Activated gamma-delta T cell (primary cell): Measurements from ENCODE around the gene OR14K1.
"Not testable (repeated sequence)": the region's sequence is repeated elsewhere in the genome, so short reads cannot be mapped to it uniquely, and the experiment has no call there.

Source experiments
- DNase-seq: peaks from one replicate; lab custom pipeline; 2025; lab: John Stamatoyannopoulos, UW
- total RNA-seq, 2 donors: gene quantifications; one replicate each; lab custom pipeline; 2026; lab: John Stamatoyannopoulos, UW

OR14K1 gene
- 0 reads per million in 2 donors for total RNA-seq

GRCh38 chr1:247738315-247738714 is at the start of gene OR14K1:
Gene OR14K1 (plus strand): TSS chr1:247738615. CDS start chr1:247738615, 0 bp downstream.
- DNase-seq = no peak

- no peak for DNase-seq
These were observed 37.1 kb upstream of the OR14K1 start for GRCh38 chr1:247701338-247701737.

- DNase-seq = not testable (repeated sequence)
These were observed 27.7 kb upstream of the OR14K1 start for GRCh38 chr1:247710681-247711080.

- no peak for DNase-seq
These were observed 24.7 kb upstream of the OR14K1 start for GRCh38 chr1:247713753-247714152.

GRCh38 chr1:247716546-247716945 is 21.9 kb upstream of the OR14K1 start, which contains the start of gene OR6F1:
Gene OR6F1 (minus strand): TSS chr1:247716646. CDS start chr1:247712755, 3,891 bp downstream.
- no peak for DNase-seq

GRCh38 chr1:247721222-247721621 is 17.2 kb upstream of the OR14K1 start:
- DNase-seq = no peak

- no peak for DNase-seq
These were observed 2.3 kb downstream of the OR14K1 start for GRCh38 chr1:247740721-247741120.

GRCh38 chr1:247741756-247742155 is 3.3 kb downstream of the OR14K1 start:
- no peak for DNase-seq

- not testable (repeated sequence) for DNase-seq
These were observed 3.9 kb downstream of the OR14K1 start for GRCh38 chr1:247742215-247742760.

GRCh38 chr1:247746391-247746935 is 8.0 kb downstream of the OR14K1 start:
- no peak for DNase-seq

GRCh38 chr1:247747616-247748015 is 9.2 kb downstream of the OR14K1 start:
- DNase-seq = no peak

- DNase-seq = no peak
These were observed 9.6 kb downstream of the OR14K1 start, which contains the start of gene OR14A2 for GRCh38 chr1:247748041-247748440. Gene OR14A2 (minus strand): TSS chr1:247748141.

- no peak for DNase-seq
These were observed 11.5 kb downstream of the OR14K1 start for GRCh38 chr1:247749870-247750269.

GRCh38 chr1:247754311-247754710 is 15.9 kb downstream of the OR14K1 start:
- not testable (repeated sequence) for DNase-seq

- no peak for DNase-seq
These were observed 22.0 kb downstream of the OR14K1 start, which contains the start of gene OR1C1 for GRCh38 chr1:247760456-247760855. Gene OR1C1 (minus strand): TSS chr1:247760556. CDS start chr1:247758406, 2,150 bp downstream.

- no peak for DNase-seq
These were observed 31.2 kb downstream of the OR14K1 start for GRCh38 chr1:247769603-247770002.
